DMS 273 (cell line): Measurements from ENCODE around the gene ATP1A2.

Experiments
- DNase-seq: peaks from one replicate; lab custom pipeline; 2025; ENCODE audit not compliant: unreplicated experiment; lab: John Stamatoyannopoulos, UW

Gene ATP1A2

GRCh38 chr1:160115545-160116282 lies at the start of gene ATP1A2:
Gene ATP1A2 (plus strand): TSS chr1:160115759. CDS start chr1:160115862, 103 bp downstream.
- DNase-seq, result no peak

- DNase-seq, result no peak
Observed at GRCh38 chr1:160066829-160067745, 48.5 kb upstream of the ATP1A2 start.

- no peak for DNase-seq
Observed at GRCh38 chr1:160068225-160068624, 47.3 kb upstream of the ATP1A2 start.

- DNase-seq, result no peak
Observed at GRCh38 chr1:160069460-160070231, 45.9 kb upstream of the ATP1A2 start, which contains the start of gene KCNJ10. Gene KCNJ10 (minus strand): TSS chr1:160070160. CDS start chr1:160042532, 27,628 bp downstream.

GRCh38 chr1:160070243-160071163 lies 45.1 kb upstream of the ATP1A2 start:
- DNase-seq, result peak; percentile 90

GRCh38 chr1:160071289-160071688 lies 44.3 kb upstream of the ATP1A2 start:
- no peak for DNase-seq

GRCh38 chr1:160074865-160075264 lies 40.7 kb upstream of the ATP1A2 start:
- DNase-seq, result no peak

- DNase-seq, result no peak
Observed at GRCh38 chr1:160075836-160076235, 39.7 kb upstream of the ATP1A2 start.

GRCh38 chr1:160076295-160076694 lies 39.3 kb upstream of the ATP1A2 start:
- no peak for DNase-seq

GRCh38 chr1:160077486-160077885 lies 38.1 kb upstream of the ATP1A2 start:
- no peak for DNase-seq

- peak; percentile 60 for DNase-seq
Observed at GRCh38 chr1:160078512-160079195, 36.9 kb upstream of the ATP1A2 start.

- DNase-seq, result no peak
Observed at GRCh38 chr1:160079448-160079847, 36.1 kb upstream of the ATP1A2 start.

- no peak for DNase-seq
Observed at GRCh38 chr1:160080381-160081100, 35.0 kb upstream of the ATP1A2 start.

GRCh38 chr1:160081261-160081936 lies 34.2 kb upstream of the ATP1A2 start, which contains the start of gene KCNJ9:
Gene KCNJ9 (plus strand): TSS chr1:160081538. CDS start chr1:160084031, 2,493 bp downstream.
- peak; percentile 44 for DNase-seq

- no peak for DNase-seq
Observed at GRCh38 chr1:160082487-160082886, 33.1 kb upstream of the ATP1A2 start.

GRCh38 chr1:160082926-160083325 lies 32.6 kb upstream of the ATP1A2 start:
- DNase-seq, result no peak

- DNase-seq, result peak; percentile 61
Observed at GRCh38 chr1:160083968-160084770, 31.4 kb upstream of the ATP1A2 start.
